AG04450 (cell line): Measurements from ENCODE around the gene MIAT. TPM values are rescaled to one million over a fixed set of nuclear protein-coding genes. Genes with fewer than 3 reads are reported as not detected.

Source experiments
- CTCF ChIA-PET: fragments of 300-600, 350-600 bp; formaldehyde crosslinking; extraction: SDS; loops from one replicate; lab custom pipeline; 2022; ENCODE audit warnings: antibody characterized with exemption, inconsistent platforms; lab: Charles Lee
- POLR2A ChIA-PET: fragments of 350-600 bp; formaldehyde crosslinking; extraction: SDS; loops from one replicate; lab custom pipeline; 2021; ENCODE audit warnings: antibody characterized with exemption, inconsistent platforms; lab: Yijun Ruan, JAX
- DNase-seq: peaks from one replicate; pipeline ENCODE4 v3.0.0-alpha.2; 2011; ENCODE audit warnings: low read depth, low spot score
- H3K27ac ChIP-seq: one replicate; pipeline ENCODE4 v1.5.1; 2012; ENCODE audit warnings: low read depth, low read length, control low read depth
- H3K27me3 ChIP-seq: one replicate; pipeline ENCODE4 v1.6.0; 2012; ENCODE audit warnings: low read length; ENCODE audit not compliant: control insufficient read depth, insufficient read depth
- H3K4me3 ChIP-seq: 2 replicates; pipeline ENCODE4 v1.5.1; 2011; ENCODE audit warnings: mild to moderate bottlenecking, low read depth, low read length, control low read depth
- H3K9me3 ChIP-seq: 2 replicates; pipeline ENCODE4 v1.5.1; 2012; ENCODE audit warnings: low read length; ENCODE audit not compliant: control insufficient read depth, insufficient read depth
- CTCF ChIP-seq: IDR thresholded peaks from 2 replicates; pipeline ENCODE4 v1.5.1; 2011; ENCODE audit warnings: low read depth, low read length, control low read depth, inconsistent platforms
- polyA plus RNA-seq: library from polyadenylated mRNA; depleted of rRNA; stranded (reverse); fragments of >200 nt; gene quantifications from 2 replicates; pipeline ENCODE4 v1.2.3, GENCODE V29; 2011

Gene MIAT
- polyA plus RNA-seq, 1 experiment = 7.8 TPM

- Histone ChIP-seq H3K9me3 (peaks cover 6% of the 10 kb centered on the region), H3K4me3 (no peak overlapping the region), H3K27ac (peak overlapping the region; percentile 31), H3K27me3 (no peaks in the 10 kb centered on the region)
- peak; percentile 20 for DNase-seq
- CTCF ChIA-PET = no interaction called here
- TF ChIP-seq CTCF = no peak
- POLR2A ChIA-PET = interaction anchor here (1.4 kb wide), 1 partner anchor 39 kb away, joined by 4 read pairs; no protein-coding TSS in a partner anchor
Measured at GRCh38 chr22:26711205-26711963, 54.0 kb downstream of the MIAT start.

- ChIA-PET CTCF (no interaction called here), POLR2A (no interaction called here)
- Histone ChIP-seq H3K27ac (no peak overlapping the region), H3K27me3 (no peaks in the 10 kb centered on the region), H3K9me3 (peaks cover 4% of the 10 kb centered on the region), H3K4me3 (no peak overlapping the region)
- no peak for DNase-seq
- no peak for TF ChIP-seq CTCF
Measured at GRCh38 chr22:26712158-26712557, 54.8 kb downstream of the MIAT start.

GRCh38 chr22:26713823-26714449 is 56.5 kb downstream of the MIAT start:
- H3K4me3 ChIP-seq = no peak overlapping the region
- H3K9me3 ChIP-seq = no peaks in the 10 kb centered on the region; the same call in 1 of the 2 replicates
- peak overlapping the region; percentile 21 for H3K27ac ChIP-seq
- CTCF ChIA-PET = interaction anchor here (0.6 to 0.9 kb wide), 2 partner anchors 13 to 35 kb away, joined by 3 read pairs; no protein-coding TSS in a partner anchor
- no peak for TF ChIP-seq CTCF
- no peak for DNase-seq
- H3K27me3 ChIP-seq = no peaks in the 10 kb centered on the region
- POLR2A ChIA-PET = no interaction called here

- H3K4me3 ChIP-seq = no peak overlapping the region
- no peaks in the 10 kb centered on the region for H3K27me3 ChIP-seq
- TF ChIP-seq CTCF = no peak
- POLR2A ChIA-PET = no interaction called here
- H3K27ac ChIP-seq = no peak overlapping the region
- H3K9me3 ChIP-seq = no peaks in the 10 kb centered on the region; the same call in 1 of the 2 replicates
- CTCF ChIA-PET = no interaction called here
- DNase-seq = no peak
Measured at GRCh38 chr22:26714971-26715370, 57.6 kb downstream of the MIAT start.

GRCh38 chr22:26715392-26715936 is 58.1 kb downstream of the MIAT start:
- no peak for DNase-seq
- ChIA-PET POLR2A (no interaction called here), CTCF (no interaction called here)
- TF ChIP-seq CTCF = no peak
- H3K9me3 ChIP-seq = no peaks in the 10 kb centered on the region; the same call in 1 of the 2 replicates
- no peak overlapping the region for H3K27ac ChIP-seq
- H3K27me3 ChIP-seq = no peaks in the 10 kb centered on the region
- no peak overlapping the region for H3K4me3 ChIP-seq
